Skeletal muscle tissue (tissue), 4 donors: ENCODE results near the gene TMEM260. TPM values are rescaled to one million over a fixed set of nuclear protein-coding genes. Genes with fewer than 3 reads are reported as not detected.
"Not testable (repeated sequence)": the region's sequence is repeated elsewhere in the genome, so short reads cannot be mapped to it uniquely, and the experiment has no call there.

Source experiments
- H3K27ac ChIP-seq: one replicate; pipeline ENCODE4 v1.7.0; 2013; ENCODE audit warnings: mild to moderate bottlenecking, low read depth, low read length, inconsistent platforms
- H3K27me3 ChIP-seq, 3 donors: one replicate each; pipeline ENCODE4 v1.7.0; 2013; ENCODE audit warnings: low read length in 3 of 3; ENCODE audit not compliant: control insufficient read depth in 3 of 3, insufficient read depth in 3 of 3
- H3K36me3 ChIP-seq, 3 donors: one replicate each; pipeline ENCODE4 v1.7.0; 2013; ENCODE audit warnings: low read length in 3 of 3; ENCODE audit not compliant: control insufficient read depth in 3 of 3, insufficient read depth in 3 of 3
- H3K4me1 ChIP-seq, 3 donors: one replicate each; pipeline ENCODE4 v1.7.0; 2013; ENCODE audit warnings: low read length in 3 of 3, mild to moderate bottlenecking in 3 of 3; ENCODE audit not compliant: control insufficient read depth in 3 of 3, insufficient read depth in 3 of 3
- H3K4me3 ChIP-seq, 3 donors: one replicate each; pipeline ENCODE4 v1.7.0; 2013; ENCODE audit warnings: low read length in 3 of 3
- H3K9ac ChIP-seq, 3 donors: one replicate each; pipeline ENCODE4 v1.7.0; 2013; ENCODE audit warnings: low read length in 3 of 3, mild to moderate bottlenecking in 3 of 3, moderate library complexity in 2 of 3, low read depth in 1 of 3
- H3K9me3 ChIP-seq, 3 donors: one replicate each; pipeline ENCODE4 v1.7.0; 2013; ENCODE audit warnings: low read length in 3 of 3; ENCODE audit not compliant: control insufficient read depth in 3 of 3
- total RNA-seq: library from RNA; depleted of rRNA; stranded (reverse); fragments of >200 nt; gene quantifications from one replicate; pipeline ENCODE4 v1.2.3, GENCODE V29; 2014
- donor health status: Osteomylitis.

Gene TMEM260
- total RNA-seq, 1 donor from 2014 or later: 13.0 TPM

GRCh38 chr14:56592746-56593544 is 13.3 kb downstream of the TMEM260 start:
- Histone ChIP-seq H3K27me3 (no peaks in the 10 kb centered on the region), H3K36me3 (peaks cover 0 to 10% (median 0%) of the 10 kb centered on the region in 3 donors), H3K4me3 (no peak overlapping the region), H3K27ac (no peak overlapping the region), H3K9ac (no peak overlapping the region), H3K4me1 (no peaks in the 10 kb centered on the region), H3K9me3 (no peaks in the 10 kb centered on the region)

DNA sequence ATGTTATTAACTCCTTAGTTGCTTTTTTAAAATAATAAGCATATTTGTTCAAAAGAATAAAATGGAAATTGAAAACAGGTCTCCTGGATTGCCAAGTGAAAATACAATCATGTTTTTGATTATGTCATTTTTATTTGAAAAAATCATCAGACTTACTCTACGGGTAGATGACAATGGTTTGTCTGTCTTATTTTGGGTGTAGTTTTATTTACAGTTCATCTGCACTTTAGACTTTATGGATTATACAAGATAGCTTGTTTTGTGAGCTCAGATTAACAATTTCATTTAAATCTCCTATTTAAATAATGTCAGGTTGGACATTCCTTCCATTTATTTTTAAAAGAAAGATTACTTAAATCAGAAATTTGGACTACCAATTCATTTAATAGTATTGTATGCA is 14.8 kb downstream of the TMEM260 start:
- Histone ChIP-seq H3K9ac (no peak overlapping the region), H3K4me3 (no peak overlapping the region), H3K27me3 (no peaks in the 10 kb centered on the region), H3K4me1 (no peaks in the 10 kb centered on the region), H3K36me3 (peaks cover 0 to 16% (median 3%) of the 10 kb centered on the region in 3 donors), H3K9me3 (no peaks in the 10 kb centered on the region), H3K27ac (no peak overlapping the region)

- H3K4me1 ChIP-seq: no peaks in the 10 kb centered on the region
- no peak overlapping the region for H3K27ac ChIP-seq
- no peak overlapping the region for H3K4me3 ChIP-seq
- no peak overlapping the region for H3K9ac ChIP-seq
- H3K27me3 ChIP-seq: no peaks in the 10 kb centered on the region
- H3K9me3 ChIP-seq: no peaks in the 10 kb centered on the region
- H3K36me3 ChIP-seq: peaks cover 0 to 8% (median 3%) of the 10 kb centered on the region in 3 donors
These were observed 18.9 kb downstream of the TMEM260 start for GRCh38 chr14:56598519-56598918.

GRCh38 chr14:56603648-56604047 is 24.1 kb downstream of the TMEM260 start:
- Histone ChIP-seq H3K4me3 (no peak overlapping the region), H3K27ac (no peak overlapping the region), H3K27me3 (no peaks in the 10 kb centered on the region), H3K4me1 (no peaks in the 10 kb centered on the region), H3K9ac (no peak overlapping the region), H3K36me3 (peaks cover 0 to 7% (median 1%) of the 10 kb centered on the region in 3 donors), H3K9me3 (no peaks in the 10 kb centered on the region)

DNA sequence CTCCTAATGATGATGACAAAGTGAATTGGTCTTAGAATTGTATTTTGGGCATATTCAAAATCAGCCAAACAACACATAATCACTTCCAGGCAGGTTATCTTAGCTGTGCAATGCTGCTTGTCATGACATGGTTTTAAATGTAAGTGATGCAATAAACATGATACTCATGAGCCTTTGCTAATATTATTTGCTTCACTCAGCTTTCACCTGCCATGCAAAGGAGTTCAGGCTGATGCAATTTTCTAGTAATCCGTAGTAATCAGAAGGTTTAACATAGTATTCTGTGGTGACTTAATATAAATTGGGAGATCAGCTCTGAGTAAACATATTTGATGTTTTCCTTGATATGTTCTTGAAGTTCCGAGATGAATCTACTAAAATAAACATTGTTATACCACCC is 29.1 kb downstream of the TMEM260 start:
- H3K27ac ChIP-seq: no peak overlapping the region
- no peaks in the 10 kb centered on the region for H3K9me3 ChIP-seq
- H3K27me3 ChIP-seq: no peaks in the 10 kb centered on the region
- peaks cover 0 to 21% (median 16%) of the 10 kb centered on the region in 3 donors for H3K36me3 ChIP-seq
- H3K4me3 ChIP-seq: no peak overlapping the region
- H3K9ac ChIP-seq: no peak overlapping the region
- no peaks in the 10 kb centered on the region for H3K4me1 ChIP-seq

DNA sequence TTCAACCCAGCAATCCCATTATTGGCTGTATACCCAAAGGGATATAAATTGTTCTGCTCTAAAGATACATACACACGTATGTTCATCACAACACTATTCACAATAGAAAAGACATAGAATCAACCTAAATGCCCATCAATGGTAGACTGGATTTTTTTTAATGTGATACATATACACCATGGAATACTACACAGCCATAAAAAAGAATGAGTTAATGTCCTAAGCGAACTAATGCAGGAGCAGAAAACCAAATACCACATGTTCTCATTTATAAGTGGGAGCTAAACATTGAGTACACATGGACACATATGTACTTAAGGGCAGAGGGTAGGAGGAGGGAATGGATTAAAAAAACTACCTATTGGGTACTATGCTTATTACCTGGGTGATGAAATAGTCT is 32.1 kb downstream of the TMEM260 start:
- H3K36me3 ChIP-seq: peaks cover 0 to 19% (median 16%) of the 10 kb centered on the region in 3 donors
- not testable (repeated sequence) for H3K4me3 ChIP-seq, H3K9ac ChIP-seq, H3K9me3 ChIP-seq, H3K27ac ChIP-seq, H3K4me1 ChIP-seq, H3K27me3 ChIP-seq

- H3K9ac ChIP-seq: no peak overlapping the region
- H3K4me3 ChIP-seq: no peak overlapping the region
- H3K27ac ChIP-seq: no peak overlapping the region
- peaks cover 6 to 34% (median 25%) of the 10 kb centered on the region in 3 donors for H3K36me3 ChIP-seq
- H3K9me3 ChIP-seq: no peaks in the 10 kb centered on the region
- H3K4me1 ChIP-seq: no peaks in the 10 kb centered on the region
- H3K27me3 ChIP-seq: no peaks in the 10 kb centered on the region
These were observed 37.5 kb downstream of the TMEM260 start for GRCh38 chr14:56617084-56617483.

DNA sequence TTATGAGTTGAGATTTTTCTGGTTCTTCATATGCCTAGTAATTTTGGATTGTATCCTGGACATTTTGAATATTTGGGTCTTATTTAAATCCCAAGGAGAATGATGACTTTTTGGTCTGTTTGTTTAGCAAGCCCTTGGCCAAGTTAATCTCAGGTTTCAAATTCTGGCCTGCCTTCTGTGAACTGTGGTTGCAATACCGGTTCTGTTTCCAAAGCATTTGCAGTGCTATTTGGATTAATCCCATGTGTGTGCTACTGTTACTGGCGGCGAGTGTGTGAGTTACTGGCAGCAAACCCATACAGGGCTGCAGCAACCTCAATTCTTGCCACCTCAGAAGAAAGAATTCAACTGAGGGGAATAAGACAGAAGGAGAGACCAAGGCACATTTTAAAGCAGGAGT is 51.1 kb downstream of the TMEM260 start:
- H3K27me3 ChIP-seq: no peaks in the 10 kb centered on the region
- H3K27ac ChIP-seq: no peak overlapping the region
- no peak overlapping the region for H3K4me3 ChIP-seq
- H3K4me1 ChIP-seq: no peaks in the 10 kb centered on the region
- H3K9ac ChIP-seq: no peak overlapping the region
- H3K9me3 ChIP-seq: peaks cover 0 to 4% (median 3%) of the 10 kb centered on the region in 3 donors
- H3K36me3 ChIP-seq: peaks cover 10 to 37% (median 27%) of the 10 kb centered on the region in 3 donors

- peaks cover 18 to 48% (median 24%) of the 10 kb centered on the region in 3 donors for H3K36me3 ChIP-seq
- no peak overlapping the region for H3K27ac ChIP-seq
These were observed 52.6 kb downstream of the TMEM260 start for GRCh38 chr14:56632195-56632594.

DNA sequence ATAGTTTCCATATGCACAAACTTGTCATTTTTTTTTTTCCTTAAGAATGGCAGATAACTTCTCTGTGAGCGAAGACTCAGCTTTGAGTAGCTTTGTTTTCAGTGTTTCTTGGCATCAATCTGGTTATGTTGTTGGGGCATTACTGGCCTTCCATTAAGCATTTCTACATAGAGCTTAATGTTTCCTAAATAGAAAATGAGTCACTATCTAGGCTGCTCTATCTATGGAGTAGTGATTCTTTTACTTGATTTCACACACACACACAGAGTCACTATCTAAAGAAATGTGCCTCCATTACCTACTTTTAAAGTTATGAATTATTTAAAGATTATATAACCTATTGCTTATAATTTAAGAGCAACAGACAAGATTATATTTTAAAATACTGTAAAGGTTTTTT is 53.9 kb downstream of the TMEM260 start:
- Histone ChIP-seq H3K9ac (no peak overlapping the region), H3K9me3 (peaks cover 0 to 4% (median 3%) of the 10 kb centered on the region in 3 donors), H3K27me3 (no peaks in the 10 kb centered on the region), H3K4me1 (no peaks in the 10 kb centered on the region), H3K4me3 (no peak overlapping the region), H3K27ac (no peak overlapping the region), H3K36me3 (peaks cover 24 to 58% (median 29%) of the 10 kb centered on the region in 3 donors)

More at GRCh38 chr14:56632195-56632594, 52.6 kb downstream of the TMEM260 start:
- Histone ChIP-seq H3K27me3 (no peaks in the 10 kb centered on the region), H3K9me3 (peaks cover 0 to 4% (median 3%) of the 10 kb centered on the region in 3 donors), H3K9ac (no peak overlapping the region), H3K4me3 (no peak overlapping the region), H3K4me1 (no peaks in the 10 kb centered on the region)
